HG02943 (cell line): ENCODE measurements around the gene INO80E.
"Not testable (repeated sequence)": the region's sequence is repeated elsewhere in the genome, so short reads cannot be mapped to it uniquely, and the experiment has no call there.

ENCODE experiments used
- ATAC-seq: cut with Tn5 transposase; IDR thresholded peaks from one replicate; pipeline ENCODE4 v1.9.1; 2021; ENCODE audit warnings: mild to moderate bottlenecking, low read depth, moderate library complexity; ENCODE audit not compliant: unreplicated experiment

Gene INO80E

DNA sequence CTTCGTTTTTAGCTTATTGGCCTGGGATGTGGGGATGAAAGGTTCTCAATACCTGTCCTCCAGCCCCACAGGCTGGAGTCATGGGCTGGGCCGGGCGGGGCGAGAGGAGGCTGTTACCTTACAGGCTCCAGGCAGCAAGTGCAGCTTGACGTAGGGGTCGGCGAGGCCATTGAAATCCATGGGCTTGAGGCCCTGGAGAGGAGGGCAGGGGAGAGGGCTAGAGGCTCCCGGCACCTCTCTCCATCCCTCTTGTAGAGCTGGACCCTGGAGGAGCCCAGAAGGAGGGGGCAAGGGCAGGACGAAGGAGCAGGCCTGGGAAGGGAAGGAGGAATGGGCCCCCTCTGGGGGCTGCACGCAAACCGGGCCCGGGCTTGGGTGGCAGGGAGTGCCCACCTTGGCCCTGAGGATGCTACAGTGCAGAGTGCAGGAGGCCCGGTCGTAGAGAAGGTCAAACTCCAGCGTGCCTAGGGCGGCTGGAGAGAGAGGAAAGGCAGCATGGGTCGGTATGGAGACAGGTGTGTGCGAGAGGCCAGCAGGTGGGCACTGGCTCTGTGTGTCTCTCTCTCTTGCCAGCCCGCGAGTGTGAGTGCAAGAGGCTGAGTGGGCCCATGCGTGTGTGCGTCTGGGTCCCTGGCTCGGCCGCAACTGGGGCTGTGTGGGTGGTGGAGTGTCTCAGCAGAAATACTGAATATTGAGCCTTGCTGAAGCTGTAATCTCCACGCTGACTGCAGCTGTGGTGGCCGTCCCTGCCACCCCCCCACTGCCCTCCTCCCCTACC lies 13.2 kb downstream of the INO80E start:
- ATAC-seq, result no peak

DNA sequence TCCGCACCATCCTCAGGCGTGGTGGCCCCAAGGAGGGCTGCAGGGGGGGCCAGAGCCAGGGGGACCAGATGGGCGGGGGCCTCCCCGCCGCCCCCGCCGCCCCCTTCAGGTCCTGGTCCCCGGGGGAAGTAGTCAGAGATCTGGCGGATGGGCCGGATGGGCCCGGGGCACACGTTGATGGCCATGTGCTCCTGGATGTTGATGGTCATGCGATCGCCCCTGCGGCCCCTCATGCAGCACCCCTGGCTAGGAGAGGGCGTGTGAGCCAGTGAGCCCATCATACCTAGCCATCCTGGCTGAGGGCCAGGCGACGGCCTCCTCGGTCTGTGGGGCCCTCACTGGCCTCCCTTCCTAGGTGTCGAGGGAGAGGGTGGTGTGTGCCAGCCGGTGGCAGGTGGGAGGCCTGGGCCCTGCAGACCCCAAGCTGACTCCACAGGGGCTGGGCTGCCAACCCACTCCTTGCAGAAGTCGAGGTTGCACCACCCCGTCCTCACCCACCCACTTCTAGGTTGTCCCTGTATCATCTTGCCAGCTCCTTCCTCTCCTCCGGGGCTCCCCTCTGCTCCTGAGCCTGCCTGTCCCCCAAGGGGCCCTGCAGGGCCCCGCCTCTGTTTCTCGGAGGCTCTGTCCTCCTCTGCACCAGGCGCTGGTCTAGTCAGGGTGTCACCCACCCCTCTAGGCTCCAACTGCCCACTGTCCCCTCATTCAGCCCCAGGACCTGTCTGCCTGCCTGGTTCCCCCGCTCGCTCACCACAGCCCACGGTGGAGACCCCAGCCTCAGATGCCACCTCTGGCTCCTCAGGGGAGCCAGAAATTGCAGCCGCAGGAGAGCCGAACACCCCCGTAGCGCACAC lies 14.2 kb downstream of the INO80E start:
- no peak for ATAC-seq

DNA sequence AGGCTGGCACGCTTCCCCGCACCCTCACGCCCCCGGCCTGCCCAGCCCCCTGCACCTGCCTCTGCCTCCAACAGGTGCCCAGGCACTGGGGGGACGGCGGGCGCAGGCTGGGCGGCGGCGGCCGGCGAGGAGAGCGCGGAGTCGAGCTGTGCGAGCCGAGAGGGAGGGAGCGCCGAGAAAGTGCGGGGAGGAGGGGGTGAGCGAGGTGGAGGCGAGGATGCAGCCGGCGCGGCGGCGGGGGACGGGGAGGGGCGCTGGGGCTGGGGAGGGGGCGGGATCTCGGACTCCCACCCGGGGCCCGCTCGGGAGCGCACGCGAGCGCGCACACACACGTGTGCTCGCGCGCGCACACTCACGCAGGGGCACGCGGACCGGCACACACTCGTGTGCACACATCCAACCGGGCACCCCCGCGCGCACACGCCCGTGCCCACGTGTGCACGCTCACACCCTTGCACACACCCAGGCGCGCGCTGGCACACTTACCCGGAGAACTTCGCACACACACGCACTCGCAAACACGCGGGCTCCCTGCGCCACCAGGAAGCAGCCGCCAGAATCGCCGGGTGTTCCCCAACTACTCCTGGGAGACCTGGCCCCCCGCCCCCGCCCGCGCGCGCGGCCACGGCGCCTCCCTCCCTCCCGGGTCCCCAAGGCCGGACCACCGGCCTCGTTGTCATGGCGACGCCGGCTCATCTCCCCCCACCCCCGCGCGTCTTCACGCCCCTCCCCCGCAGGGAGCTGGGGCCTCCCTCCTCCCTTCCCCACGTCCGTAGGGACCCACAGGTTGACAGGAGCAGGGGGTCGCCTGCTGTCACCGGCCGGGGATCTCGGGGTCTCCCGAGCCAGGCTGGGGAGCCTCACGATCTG lies 15.0 kb downstream of the INO80E start, which contains the start of gene DOC2A:
Gene DOC2A (minus strand): TSS at position 184 of the 870 bp plus-strand sequence. CDS start 805 bp downstream, outside the sequence.
- ATAC-seq, result no peak

DNA sequence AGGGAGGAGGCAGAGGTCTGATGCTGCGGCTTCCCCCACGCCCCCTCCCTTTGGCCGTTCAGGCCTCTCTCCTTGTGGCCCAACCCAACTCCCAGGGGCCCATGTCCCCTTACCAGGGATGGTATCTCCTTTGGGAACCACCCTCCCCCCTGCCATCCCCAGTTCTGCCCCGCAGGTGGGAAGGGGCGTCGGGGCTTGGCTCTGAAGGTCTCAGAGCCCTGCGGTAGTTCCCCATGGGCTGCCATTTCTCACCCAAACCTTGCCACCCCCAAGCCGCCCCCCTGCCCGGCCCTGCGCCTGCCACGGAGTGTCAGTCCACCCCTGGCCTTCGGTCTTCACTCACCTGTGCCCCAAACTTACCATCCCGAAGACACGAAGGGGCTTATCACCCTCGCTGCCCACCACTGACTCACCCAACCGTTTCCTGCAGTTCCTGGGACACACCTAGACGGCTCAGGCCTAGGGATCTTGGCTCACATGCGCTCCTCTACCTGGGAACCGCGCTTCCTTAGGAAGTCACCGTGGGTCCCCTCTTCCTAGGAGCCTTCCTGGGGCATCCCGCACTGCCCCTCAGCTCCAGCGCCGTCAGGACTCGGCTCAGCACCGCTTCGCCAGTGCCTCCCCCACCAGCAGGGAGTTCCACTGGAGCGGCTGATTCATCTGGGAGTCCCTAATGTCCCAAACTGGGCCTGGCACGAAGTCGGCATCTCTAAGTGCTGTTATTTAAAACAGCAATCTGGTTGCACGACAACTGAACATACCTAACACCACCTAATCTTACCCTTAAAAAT lies 15.9 kb downstream of the INO80E start:
- no peak for ATAC-seq

DNA sequence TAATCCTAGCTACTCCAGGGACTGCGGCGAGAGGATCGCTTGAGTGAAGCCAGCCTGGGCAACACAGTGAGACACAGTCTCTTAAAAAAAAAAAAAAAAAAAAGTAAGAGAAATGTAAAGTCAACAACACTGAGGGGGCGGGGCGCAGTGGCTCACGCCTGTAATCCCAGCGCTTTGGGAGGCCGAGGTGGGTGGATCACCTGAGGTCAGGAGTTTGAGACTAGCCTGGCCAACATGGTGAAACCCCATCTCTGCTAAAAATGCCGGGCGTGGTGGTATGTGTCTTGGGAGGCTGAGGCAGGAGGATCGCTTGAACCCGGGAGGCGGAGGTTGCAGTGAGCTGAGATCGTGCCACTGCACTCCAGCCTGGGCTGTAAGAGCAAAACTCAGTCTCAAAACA lies 16.6 kb downstream of the INO80E start:
- ATAC-seq, result not testable (repeated sequence)

DNA sequence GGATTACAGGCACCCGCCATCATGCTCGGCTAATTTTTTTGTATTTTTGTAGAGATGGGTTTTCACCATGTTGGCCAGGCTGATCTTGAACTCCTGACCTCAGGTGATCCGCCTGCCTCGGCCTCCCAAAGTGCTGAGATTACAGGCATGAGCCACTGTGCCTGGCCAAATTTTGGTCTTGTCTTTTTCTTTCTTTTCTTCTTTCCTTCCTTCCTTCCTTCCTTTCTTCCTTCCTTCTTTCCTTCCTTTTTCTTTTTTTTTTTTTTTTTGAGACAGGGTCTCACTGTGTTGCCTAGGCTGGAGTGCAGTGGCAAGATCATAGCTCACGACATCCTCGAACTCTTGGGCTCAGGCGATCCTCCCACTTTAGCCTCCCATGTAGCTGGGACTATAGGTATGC lies 19.4 kb downstream of the INO80E start:
- not testable (repeated sequence) for ATAC-seq

DNA sequence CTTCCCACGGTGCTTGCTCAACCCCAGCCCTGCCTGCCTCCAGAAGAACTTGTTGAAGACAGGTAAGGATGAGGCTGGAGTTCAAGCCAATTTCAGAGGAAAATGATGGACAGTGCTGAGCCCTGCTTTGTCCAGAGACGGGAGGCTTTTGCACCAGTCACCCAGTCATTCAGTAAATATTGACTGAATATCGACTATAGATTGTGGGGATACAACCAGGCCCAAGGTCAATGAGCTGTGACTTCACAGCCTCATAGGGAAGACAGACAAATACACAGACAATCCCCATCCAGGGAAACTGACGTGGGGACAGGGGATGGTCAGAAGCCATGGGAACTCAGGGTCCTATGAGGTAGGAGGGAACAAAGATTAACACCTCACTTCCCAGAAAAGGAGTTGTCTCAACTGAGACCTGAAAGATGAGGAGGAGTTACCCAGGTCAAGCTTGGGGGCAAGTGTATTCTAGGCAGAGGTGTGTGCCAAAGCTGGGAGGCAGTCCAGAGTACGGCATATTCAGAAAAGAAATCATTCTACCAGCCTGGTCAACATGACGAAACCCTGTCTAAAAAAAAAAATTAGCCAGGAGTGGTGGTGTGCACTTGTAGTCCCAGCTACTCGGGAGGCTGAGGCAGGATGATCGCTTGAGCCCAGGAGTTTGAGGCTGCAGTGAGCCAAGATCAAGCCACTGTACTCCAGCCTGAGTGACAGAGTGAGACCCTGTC lies 20.7 kb downstream of the INO80E start:
- no peak for ATAC-seq

DNA sequence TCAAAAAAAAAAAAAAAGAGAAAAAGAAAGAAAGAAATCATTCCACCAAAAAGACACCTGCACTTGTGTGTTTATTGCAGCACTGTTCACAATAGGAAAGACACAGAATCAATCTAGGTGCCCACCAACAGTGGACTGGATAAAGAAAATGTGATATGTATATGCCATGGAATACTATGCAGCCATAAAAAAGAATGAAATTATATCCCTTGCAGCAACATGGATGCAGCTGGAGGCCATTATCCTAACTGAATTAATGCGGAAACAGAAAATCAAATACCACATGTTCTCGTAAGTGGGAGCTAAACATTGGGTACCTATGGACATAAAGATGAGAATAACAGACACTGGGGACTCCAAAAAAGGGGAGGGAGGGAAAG lies 21.2 kb downstream of the INO80E start:
- no peak for ATAC-seq

DNA sequence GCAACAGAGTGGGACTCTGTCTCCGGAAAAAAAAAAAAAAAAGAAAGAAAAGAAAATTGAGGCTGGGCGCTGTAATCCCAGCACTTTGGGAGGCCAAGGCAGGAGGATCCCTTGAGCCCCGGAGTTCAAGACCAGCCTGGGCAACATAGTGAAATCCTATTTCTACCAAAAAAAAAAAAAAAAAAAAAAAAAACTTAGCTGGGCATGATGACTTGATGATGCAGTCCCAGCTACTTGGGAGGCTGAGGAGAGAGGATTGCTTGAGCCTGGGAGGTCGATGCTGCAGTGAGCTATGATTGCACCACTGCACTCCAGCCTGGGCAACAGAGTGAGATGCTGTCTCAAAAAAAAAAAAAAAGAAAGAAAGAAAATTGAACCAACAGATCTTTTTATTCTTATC lies 21.9 kb downstream of the INO80E start:
- not testable (repeated sequence) for ATAC-seq

DNA sequence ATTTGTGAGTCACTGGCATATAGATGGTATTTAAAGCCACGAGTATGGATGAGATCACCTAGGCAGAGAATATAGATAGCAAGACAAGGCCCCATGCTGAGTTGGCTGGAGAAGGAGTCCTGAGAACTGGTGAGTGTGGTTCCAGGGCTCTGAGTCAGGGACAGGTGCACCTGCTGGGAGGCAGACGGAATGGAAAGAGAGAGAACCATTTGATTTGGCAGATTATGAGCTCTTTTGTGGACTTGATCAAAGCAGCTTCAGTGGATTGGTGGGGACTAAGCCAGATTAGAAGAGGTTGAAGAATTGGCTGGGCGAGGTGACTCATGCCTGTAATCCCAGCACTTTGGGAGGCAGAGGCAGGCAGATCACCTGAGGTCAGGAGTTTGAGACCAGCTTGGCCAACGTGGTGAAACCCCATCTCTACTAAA lies 22.7 kb downstream of the INO80E start:
- no peak for ATAC-seq

DNA sequence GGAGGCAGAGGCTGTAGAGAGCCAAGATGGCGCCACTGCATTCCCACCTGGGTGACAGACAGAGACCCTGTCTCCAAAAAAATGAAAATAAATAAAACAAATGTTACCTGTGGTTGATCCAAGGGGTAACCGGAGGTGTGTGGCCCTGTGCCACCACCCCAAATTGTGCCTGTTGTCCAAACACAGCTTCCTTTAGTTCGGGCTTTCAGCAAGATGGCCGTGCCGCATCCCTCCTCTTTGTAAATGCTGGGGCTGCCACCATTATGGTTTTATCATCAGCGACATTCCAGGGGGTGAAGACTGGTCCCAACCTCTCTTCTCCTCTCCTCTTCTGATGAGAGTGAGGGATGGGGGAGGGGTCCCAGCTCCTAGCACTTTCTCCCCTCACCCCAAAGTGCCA lies 26.8 kb downstream of the INO80E start, which contains the start of gene C16orf92:
Gene C16orf92 (plus strand): TSS at position 312 of the 400 bp plus-strand sequence. CDS start 143 bp downstream, outside the sequence.
- ATAC-seq, result no peak

DNA sequence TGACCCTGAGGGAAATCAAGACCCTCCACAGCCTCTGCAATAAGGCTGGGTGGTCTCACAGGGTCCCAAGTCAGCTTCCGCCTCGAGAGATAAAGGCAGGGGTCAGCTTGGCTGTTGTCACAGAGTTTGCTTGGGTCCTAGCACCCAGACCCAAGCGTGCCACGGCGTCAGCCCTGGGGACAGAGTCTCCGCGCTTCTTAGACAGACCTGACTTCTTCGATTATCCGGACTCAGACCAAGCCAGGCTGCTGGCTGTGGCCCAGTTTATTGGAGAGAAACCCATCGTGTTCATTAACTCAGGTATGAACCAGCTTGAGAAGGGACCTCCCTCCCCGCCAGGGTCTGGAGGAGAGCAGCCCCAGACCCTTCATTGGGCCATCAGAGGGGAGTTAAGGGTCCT lies 27.5 kb downstream of the INO80E start:
- ATAC-seq, result no peak

DNA sequence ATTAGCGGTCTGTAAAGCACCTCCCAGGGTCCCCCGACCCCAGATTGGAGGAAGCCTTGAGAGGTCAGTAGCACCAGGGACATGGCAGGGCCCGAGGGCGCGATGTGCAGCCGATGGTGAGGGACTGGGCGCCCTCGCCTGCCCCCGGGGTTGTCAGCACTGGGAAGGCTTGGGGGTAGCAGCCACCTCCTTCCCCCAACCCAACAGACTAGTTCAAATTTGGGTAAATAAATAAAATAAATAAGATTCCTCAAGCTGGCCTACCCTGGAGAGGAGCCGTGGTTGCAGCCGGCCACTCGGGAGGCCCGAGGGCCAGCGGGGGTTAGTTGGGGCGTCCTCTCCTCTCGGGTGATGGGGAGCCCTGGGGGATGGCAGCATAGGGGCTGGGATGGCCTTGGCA lies 28.4 kb downstream of the INO80E start:
- no peak for ATAC-seq

DNA sequence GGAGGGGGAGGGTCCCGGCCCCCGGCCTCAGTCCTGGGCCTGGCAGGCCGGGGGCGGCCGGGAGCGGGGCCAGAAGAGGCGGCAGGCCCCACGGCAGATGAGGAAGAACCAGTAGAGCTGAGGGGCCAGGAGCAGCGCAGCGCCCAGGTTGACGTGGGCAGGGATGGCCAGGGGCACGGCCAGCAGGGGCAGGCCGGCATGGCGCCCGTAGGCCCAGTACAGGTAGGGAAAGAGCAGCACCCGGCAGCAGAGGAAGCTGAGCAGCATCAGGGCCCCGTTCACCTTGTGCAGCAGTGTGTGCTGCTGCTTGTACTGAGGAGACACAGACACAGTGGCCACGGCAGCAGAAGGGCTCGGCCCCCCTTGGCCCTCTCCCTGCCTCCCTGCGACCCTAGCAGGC lies 29.1 kb downstream of the INO80E start:
- no peak for ATAC-seq

DNA sequence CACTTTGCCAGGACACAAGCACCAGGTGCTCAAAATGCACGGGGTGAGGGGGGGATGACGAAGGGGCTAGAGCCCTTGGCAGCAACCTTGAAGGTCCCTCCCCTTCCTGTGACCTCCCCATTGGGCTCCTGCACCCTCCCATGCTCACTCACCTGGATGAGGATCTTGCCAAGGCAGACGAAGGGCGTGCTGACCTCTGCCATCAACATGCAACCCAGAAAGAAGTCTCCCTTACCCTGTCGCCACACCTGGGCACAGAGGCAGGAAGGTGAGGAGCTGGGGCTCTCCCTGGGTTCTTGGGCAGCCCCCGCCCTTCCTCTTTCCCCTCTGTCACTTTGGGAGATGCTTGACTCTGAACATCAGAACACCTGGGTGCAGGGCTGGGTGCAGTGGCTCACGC lies 29.5 kb downstream of the INO80E start:
- ATAC-seq, result no peak

DNA sequence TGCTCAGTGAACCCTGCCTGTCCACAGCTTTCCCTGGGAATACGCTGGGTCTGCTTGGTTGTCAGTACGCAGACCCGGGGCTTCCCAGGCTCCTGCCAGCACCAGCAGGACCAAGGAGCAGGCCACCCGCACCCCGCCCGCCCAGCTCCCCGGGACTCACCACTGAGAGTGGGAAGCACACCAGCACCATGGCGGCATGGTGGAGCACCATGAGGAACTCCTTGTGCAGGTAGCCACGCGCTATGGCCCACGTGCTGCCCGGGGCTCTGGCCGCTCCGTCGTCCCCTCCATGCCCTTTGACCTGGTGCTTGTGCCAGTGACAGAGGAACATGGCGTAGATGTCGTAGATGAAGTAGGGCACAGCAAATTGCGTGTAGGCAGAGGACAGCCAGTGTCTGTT lies 30.4 kb downstream of the INO80E start:
- ATAC-seq, result no peak

DNA sequence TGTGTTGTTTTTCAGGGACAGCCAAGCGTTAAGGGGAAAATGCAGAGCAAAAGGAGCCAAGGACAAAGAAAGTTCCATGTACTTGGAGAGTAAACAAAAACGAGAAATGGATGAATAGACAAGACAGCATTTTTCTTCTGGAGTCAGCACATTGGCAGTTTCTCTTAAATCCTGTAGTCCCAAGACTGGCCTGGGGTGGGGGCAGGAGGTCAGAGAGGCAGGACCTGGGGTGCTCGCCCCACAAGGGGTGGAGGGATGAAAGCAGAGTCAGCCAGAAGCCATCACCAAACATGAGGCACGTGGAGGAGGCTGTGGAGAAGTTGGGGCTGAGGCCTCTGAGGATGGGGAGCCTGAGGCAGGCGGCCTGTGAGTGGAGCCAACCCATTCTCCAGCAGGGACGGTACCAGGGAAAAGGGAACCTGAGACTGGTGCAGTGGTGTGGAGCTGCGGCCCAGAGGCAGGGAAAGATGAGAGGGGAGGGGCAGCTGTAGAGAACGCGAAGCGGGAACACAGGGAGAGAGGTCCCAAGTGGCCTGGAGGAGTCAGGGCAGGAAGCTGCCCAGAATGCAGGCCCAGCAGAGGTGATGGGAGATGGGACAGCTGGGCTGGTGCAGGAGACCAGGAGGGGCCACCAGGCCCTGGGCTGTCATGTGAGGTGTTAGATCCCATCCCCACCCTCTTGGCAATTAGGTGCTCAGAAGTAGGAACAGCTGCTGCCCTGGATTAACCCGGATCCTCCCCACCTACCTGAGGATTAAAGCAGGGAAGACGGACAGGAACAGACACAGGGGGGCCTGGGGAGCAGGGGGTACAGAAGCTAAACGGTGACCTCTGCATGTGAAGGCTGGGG lies 31.8 kb downstream of the INO80E start:
- no peak for ATAC-seq

DNA sequence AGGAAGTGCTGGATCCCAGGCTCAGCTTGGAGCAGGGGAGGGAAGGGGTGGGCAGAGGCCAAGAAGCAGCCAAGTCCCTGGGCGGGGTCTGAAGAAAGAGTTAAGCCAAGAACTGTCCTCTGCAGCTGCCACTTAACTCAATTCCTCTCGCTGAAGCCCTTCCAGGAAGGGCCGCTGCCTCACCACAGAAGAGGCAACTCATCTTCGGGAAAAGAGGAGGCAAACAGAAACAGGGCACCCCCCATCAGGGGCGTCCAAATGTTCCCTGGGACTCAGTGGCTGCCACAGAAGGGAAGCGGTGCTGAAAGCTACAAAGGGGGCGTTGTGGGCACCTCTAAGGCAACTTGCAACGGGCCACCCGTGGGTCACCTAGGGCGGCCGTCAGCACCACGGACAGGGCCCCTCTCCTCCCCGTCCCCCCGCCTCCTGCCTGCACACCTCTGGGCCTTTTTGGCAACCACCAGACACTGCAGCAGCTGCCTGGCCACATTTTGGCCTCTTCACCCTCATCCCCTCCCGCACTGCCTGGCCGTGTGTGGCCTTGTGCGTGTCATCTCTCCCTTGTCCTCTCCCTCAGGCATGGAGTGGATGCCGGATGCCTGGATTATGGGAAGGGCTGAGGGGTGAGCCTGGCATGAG lies 32.5 kb downstream of the INO80E start:
- ATAC-seq, result no peak
